BE2C (cell line): ENCODE results near the gene ATOH8.

Experiments
- DNase-seq: peaks from one replicate; pipeline ENCODE4 v3.0.0-alpha.2; 2020
- H3K27me3 ChIP-seq: fragments of 250-450 bp; sonication (Bioruptor Pico); 2 replicates; pipeline ENCODE4 v1.5.1; 2020; ENCODE audit warnings: mild to moderate bottlenecking
- H3K36me3 ChIP-seq: fragments of 250-450 bp; sonication (Bioruptor Pico); 2 replicates; pipeline ENCODE4 v1.5.1; 2020; ENCODE audit warnings: mild to moderate bottlenecking
- H3K4me1 ChIP-seq: fragments of 250-450 bp; sonication (Bioruptor Pico); 2 replicates; pipeline ENCODE4 v1.5.1; 2020
- H3K4me3 ChIP-seq: 2 replicates; pipeline ENCODE4 v1.5.1; 2011; ENCODE audit warnings: low read depth, low read length
- H3K9me3 ChIP-seq: fragments of 250-450 bp; sonication (Bioruptor Pico); 2 replicates; pipeline ENCODE4 v1.5.1; 2020
- TF ChIP-seq, protein P1 (sequence below): IDR thresholded peaks from 2 replicates; pipeline ENCODE4 v1.5.1; 2012; ENCODE audit warnings: mild to moderate bottlenecking, low read depth, low read length

The ATOH8 gene

GRCh38 chr2:85785027-85785822, 31.4 kb downstream of the ATOH8 start:
- no peak overlapping the region for H3K4me3 ChIP-seq
- no peak for DNase-seq
- H3K27me3 ChIP-seq, result no peaks in the 10 kb centered on the region
- TF ChIP-seq, protein P1, sequence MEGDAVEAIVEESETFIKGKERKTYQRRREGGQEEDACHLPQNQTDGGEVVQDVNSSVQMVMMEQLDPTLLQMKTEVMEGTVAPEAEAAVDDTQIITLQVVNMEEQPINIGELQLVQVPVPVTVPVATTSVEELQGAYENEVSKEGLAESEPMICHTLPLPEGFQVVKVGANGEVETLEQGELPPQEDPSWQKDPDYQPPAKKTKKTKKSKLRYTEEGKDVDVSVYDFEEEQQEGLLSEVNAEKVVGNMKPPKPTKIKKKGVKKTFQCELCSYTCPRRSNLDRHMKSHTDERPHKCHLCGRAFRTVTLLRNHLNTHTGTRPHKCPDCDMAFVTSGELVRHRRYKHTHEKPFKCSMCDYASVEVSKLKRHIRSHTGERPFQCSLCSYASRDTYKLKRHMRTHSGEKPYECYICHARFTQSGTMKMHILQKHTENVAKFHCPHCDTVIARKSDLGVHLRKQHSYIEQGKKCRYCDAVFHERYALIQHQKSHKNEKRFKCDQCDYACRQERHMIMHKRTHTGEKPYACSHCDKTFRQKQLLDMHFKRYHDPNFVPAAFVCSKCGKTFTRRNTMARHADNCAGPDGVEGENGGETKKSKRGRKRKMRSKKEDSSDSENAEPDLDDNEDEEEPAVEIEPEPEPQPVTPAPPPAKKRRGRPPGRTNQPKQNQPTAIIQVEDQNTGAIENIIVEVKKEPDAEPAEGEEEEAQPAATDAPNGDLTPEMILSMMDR, result no peak
- no peaks in the 10 kb centered on the region for H3K9me3 ChIP-seq
- H3K36me3 ChIP-seq, result no peaks in the 10 kb centered on the region
- no peaks in the 10 kb centered on the region for H3K4me1 ChIP-seq

- no peak overlapping the region for H3K4me3 ChIP-seq
- TF ChIP-seq, protein P1, result no peak
These were observed 32.1 kb downstream of the ATOH8 start for GRCh38 chr2:85785871-85786270.

GRCh38 chr2:85786444-85786843, 32.7 kb downstream of the ATOH8 start:
- Histone ChIP-seq H3K36me3 (no peaks in the 10 kb centered on the region), H3K4me1 (no peaks in the 10 kb centered on the region), H3K27me3 (no peaks in the 10 kb centered on the region), H3K4me3 (no peak overlapping the region), H3K9me3 (no peaks in the 10 kb centered on the region)
- TF ChIP-seq, protein P1, result no peak
- DNase-seq, result no peak

More at GRCh38 chr2:85785871-85786270, 32.1 kb downstream of the ATOH8 start:
- no peaks in the 10 kb centered on the region for H3K9me3 ChIP-seq
- H3K27me3 ChIP-seq, result no peaks in the 10 kb centered on the region
- no peak for DNase-seq
- H3K4me1 ChIP-seq, result no peaks in the 10 kb centered on the region
- no peaks in the 10 kb centered on the region for H3K36me3 ChIP-seq

GRCh38 chr2:85786865-85787264, 33.1 kb downstream of the ATOH8 start:
- no peaks in the 10 kb centered on the region for H3K9me3 ChIP-seq
- no peaks in the 10 kb centered on the region for H3K36me3 ChIP-seq
- no peaks in the 10 kb centered on the region for H3K4me1 ChIP-seq
- no peaks in the 10 kb centered on the region for H3K27me3 ChIP-seq
- TF ChIP-seq, protein P1, result no peak
- no peak overlapping the region for H3K4me3 ChIP-seq
- DNase-seq, result no peak

DNA sequence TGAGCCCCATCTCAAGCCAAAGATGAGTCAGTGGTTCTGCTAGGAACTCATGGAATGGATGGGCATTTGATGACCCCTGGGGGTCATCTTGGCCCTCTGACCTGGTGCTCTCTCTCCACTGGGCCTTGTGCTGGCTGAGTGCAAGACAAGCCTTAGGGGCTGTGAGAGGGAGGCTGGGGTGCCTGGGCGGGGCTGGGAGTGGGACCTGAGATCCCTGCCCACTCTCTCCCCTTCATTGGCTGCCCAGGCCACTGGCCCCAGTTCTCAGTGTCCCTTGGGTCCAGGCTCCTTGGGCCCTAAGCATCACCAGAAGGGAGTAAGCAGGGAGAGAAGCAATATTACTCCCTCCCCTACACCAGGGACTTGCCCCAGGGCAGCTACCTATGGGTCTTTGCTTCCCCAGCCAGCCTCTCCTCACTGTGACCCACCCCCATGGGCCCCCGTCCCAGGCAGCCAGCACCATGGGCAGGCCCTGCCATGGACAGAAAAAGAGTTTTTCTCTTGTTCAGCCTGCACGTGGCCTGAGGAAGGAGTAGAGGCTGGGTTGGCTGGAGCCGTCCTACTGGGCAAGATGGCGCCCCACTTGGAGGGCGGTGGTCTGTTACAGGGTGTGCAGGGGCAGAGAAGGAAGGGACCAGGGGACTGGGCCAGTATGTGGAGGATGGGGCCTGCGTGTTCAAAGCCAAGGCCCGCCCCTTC, 33.6 kb downstream of the ATOH8 start:
- no peaks in the 10 kb centered on the region for H3K36me3 ChIP-seq
- TF ChIP-seq, protein P1, result no peak

GRCh38 chr2:85787981-85788340, 34.2 kb downstream of the ATOH8 start:
- no peak for DNase-seq

More for the DNA sequence above, 33.6 kb downstream of the ATOH8 start:
- no peaks in the 10 kb centered on the region for H3K9me3 ChIP-seq
- no peaks in the 10 kb centered on the region for H3K4me1 ChIP-seq
- no peaks in the 10 kb centered on the region for H3K27me3 ChIP-seq
- H3K4me3 ChIP-seq, result no peak overlapping the region
- DNase-seq, result no peak

More at GRCh38 chr2:85787981-85788340, 34.2 kb downstream of the ATOH8 start:
- Histone ChIP-seq H3K36me3 (no peaks in the 10 kb centered on the region), H3K4me1 (no peaks in the 10 kb centered on the region; the same call in 1 of the 2 replicates), H3K4me3 (no peak overlapping the region), H3K27me3 (no peaks in the 10 kb centered on the region), H3K9me3 (no peaks in the 10 kb centered on the region)
- TF ChIP-seq, protein P1, result no peak
